H1 (cell line): Measurements from ENCODE around the gene DENND1A. TPM values are rescaled to one million over a fixed set of nuclear protein-coding genes. Genes with fewer than 3 reads are reported as not detected.

Source experiments
- CTCF ChIA-PET: fragments of 300-600 bp; sonication (Branson Sonifier 250); formaldehyde crosslinking; loops from one replicate; lab custom pipeline; 2021; ENCODE audit not compliant: partially characterized antibody; lab: Charles Lee
- POLR2A ChIA-PET: fragments of 300-600 bp; sonication (Branson Sonifier 250); formaldehyde crosslinking; loops from one replicate; lab custom pipeline; 2021; ENCODE audit warnings: inconsistent platforms; ENCODE audit not compliant: partially characterized antibody; lab: Charles Lee
- DNase-seq, 2 experiments: peaks; one replicate each; pipeline versions ENCODE4 v3.0.0 to v3.0.0-alpha.2; 2010 to 2022; ENCODE audit warnings: low spot score in 2 of 2, low read depth in 1 of 2, mixed read lengths in 1 of 2
- FAIRE-seq: peaks from 2 replicates; lab custom pipeline; 2011; peaks lifted over from hg19 to GRCh38; lab: Jason Lieb, UNC
- H2AFZ ChIP-seq: 2 replicates; pipeline ENCODE4 v1.8.1; 2012; ENCODE audit warnings: low read length, inconsistent platforms
- H2AK5ac ChIP-seq: 2 replicates; pipeline ENCODE4 v1.6.1; 2013; ENCODE audit warnings: low read depth, low read length
- H2BK120ac ChIP-seq: replicated peaks from 2 replicates; pipeline ENCODE3; 2013; ENCODE audit warnings: low read depth, low read length, inconsistent platforms
- H2BK12ac ChIP-seq: 2 replicates; pipeline ENCODE4 v1.6.1; 2013; ENCODE audit warnings: low read depth, low read length
- H2BK15ac ChIP-seq: 2 replicates; pipeline ENCODE4 v1.6.1; 2013; ENCODE audit warnings: low read length
- H2BK20ac ChIP-seq: 2 replicates; pipeline ENCODE4 v1.6.1; 2013; ENCODE audit warnings: low read length
- H2BK5ac ChIP-seq: 2 replicates; pipeline ENCODE4 v1.6.1; 2013; ENCODE audit warnings: low read depth, low read length
- H3K14ac ChIP-seq: 2 replicates; pipeline ENCODE4 v1.6.1; 2013; ENCODE audit warnings: inconsistent platforms; ENCODE audit not compliant: insufficient read length
- H3K18ac ChIP-seq: 2 replicates; pipeline ENCODE4 v1.6.1; 2013; ENCODE audit warnings: low read length; ENCODE audit errors: extremely low read depth
- H3K23ac ChIP-seq: 2 replicates; pipeline ENCODE4 v1.6.1; 2013; ENCODE audit warnings: inconsistent platforms; ENCODE audit not compliant: insufficient read length
- H3K23me2 ChIP-seq: 2 replicates; pipeline ENCODE4 v1.6.1; 2013; ENCODE audit warnings: low read depth, low read length
- H3K27ac ChIP-seq: 2 replicates; pipeline ENCODE4 v1.6.1; 2011; ENCODE audit warnings: low read depth, low read length, inconsistent platforms
- H3K27me3 ChIP-seq, 4 experiments: replicated peaks in 1 of 4; 1 replicate in 1 of 4; 2 replicates in 3 of 4; pipeline versions ENCODE4 v1.6.1 to v1.8.1; 2011 to 2013; ENCODE audit warnings: low read length in 3 of 4, mild to moderate bottlenecking in 3 of 4, inconsistent platforms in 2 of 4, mixed read lengths in 2 of 4, moderate library complexity in 1 of 4; ENCODE audit not compliant: control insufficient read depth in 3 of 4, insufficient read depth in 3 of 4; ENCODE audit errors: extremely low read depth in 1 of 4
- H3K36me3 ChIP-seq, 4 experiments: 2 replicates each; pipeline versions ENCODE4 v1.6.1 to v1.8.1; 2011 to 2013; ENCODE audit warnings: mild to moderate bottlenecking in 4 of 4, low read length in 3 of 4, moderate library complexity in 2 of 4, control low read depth in 1 of 4, inconsistent platforms in 1 of 4; ENCODE audit not compliant: insufficient read depth in 4 of 4, control insufficient read depth in 2 of 4
- H3K4ac ChIP-seq: replicated peaks from 2 replicates; pipeline ENCODE3; 2013; ENCODE audit warnings: low read length, low read depth, mixed read lengths, inconsistent platforms; ENCODE audit not compliant: insufficient read length
- H3K4me1 ChIP-seq, 4 experiments: replicated peaks in 1 of 4; 1 replicate in 1 of 4; 2 replicates in 3 of 4; pipeline versions ENCODE4 v1.6.1 to v1.8.1; 2011 to 2013; ENCODE audit warnings: low read length in 3 of 4, inconsistent platforms in 2 of 4, mixed read lengths in 1 of 4; ENCODE audit not compliant: insufficient read depth in 4 of 4, control insufficient read depth in 3 of 4
- H3K4me2 ChIP-seq, 2 experiments: 2 replicates each; pipeline versions ENCODE4 v1.6.1 to v1.8.1; 2011 to 2013; ENCODE audit warnings: low read depth in 2 of 2, low read length in 2 of 2, control low read depth in 1 of 2, inconsistent platforms in 1 of 2, mild to moderate bottlenecking in 1 of 2; ENCODE audit not compliant: insufficient read depth in 1 of 2
- H3K4me3 ChIP-seq, 4 experiments: fragments of 200-600, 300-600 bp in 1 of 4; sonication (generic), shearing (Covaris generic), sonication (Bioruptor Twin) in 1 of 4; 2 replicates each; pipeline versions ENCODE4 v1.5.1 to v1.8.1; 2011 to 2016; ENCODE audit warnings: low read length in 4 of 4, low read depth in 3 of 4, control low read depth in 2 of 4, inconsistent platforms in 2 of 4, mild to moderate bottlenecking in 2 of 4, mixed read lengths in 1 of 4, moderate library complexity in 1 of 4; ENCODE audit not compliant: insufficient read depth in 2 of 4; ENCODE audit errors: extremely low read depth in 1 of 4
- H3K56ac ChIP-seq: replicated peaks from 2 replicates; pipeline ENCODE3; 2013; ENCODE audit warnings: low read depth, mild to moderate bottlenecking, mixed read lengths, low read length, inconsistent platforms; ENCODE audit not compliant: insufficient read length
- H3K79me1 ChIP-seq: 2 replicates; pipeline ENCODE4 v1.6.1; 2013; ENCODE audit warnings: low read depth, low read length, control low read depth
- H3K79me2 ChIP-seq, 2 experiments: 2 replicates each; pipeline versions ENCODE4 v1.6.1 to v1.8.1; 2012 to 2013; ENCODE audit warnings: low read length in 2 of 2, mild to moderate bottlenecking in 2 of 2, inconsistent platforms in 1 of 2; ENCODE audit not compliant: insufficient read depth in 2 of 2, control insufficient read depth in 1 of 2
- H3K9ac ChIP-seq, 4 experiments: replicated peaks in 1 of 4; 1 replicate in 1 of 4; 2 replicates in 3 of 4; pipeline versions ENCODE4 v1.6.1 to v1.8.1; 2011 to 2013; ENCODE audit warnings: low read depth in 3 of 4, low read length in 3 of 4, control low read depth in 2 of 4, mild to moderate bottlenecking in 2 of 4, moderate library complexity in 2 of 4, inconsistent platforms in 1 of 4; ENCODE audit errors: extremely low read depth in 1 of 4
- H3K9me3 ChIP-seq, 2 experiments: 2 replicates each; pipeline versions ENCODE4 v1.6.1 to v1.8.1; 2012 to 2013; ENCODE audit warnings: mild to moderate bottlenecking in 2 of 2, moderate library complexity in 2 of 2, control low read depth in 1 of 2, inconsistent platforms in 1 of 2, low read depth in 1 of 2, low read length in 1 of 2, mixed read lengths in 1 of 2; ENCODE audit not compliant: insufficient read depth in 2 of 2
- H4K20me1 ChIP-seq, 2 experiments: replicated peaks in 1 of 2; 2 replicates each; pipeline versions ENCODE3 to v1.8.1; 2011 to 2013; ENCODE audit warnings: inconsistent platforms in 2 of 2, low read length in 2 of 2, mild to moderate bottlenecking in 1 of 2; ENCODE audit not compliant: insufficient read depth in 2 of 2, control insufficient read depth in 1 of 2
- H4K5ac ChIP-seq: 2 replicates; pipeline ENCODE4 v1.6.1; 2013; ENCODE audit warnings: low read length, low read depth, mixed read lengths, inconsistent platforms; ENCODE audit not compliant: insufficient read length
- H4K8ac ChIP-seq: 2 replicates; pipeline ENCODE4 v1.8.0; 2013; ENCODE audit warnings: mild to moderate bottlenecking, moderate library complexity, low read length, inconsistent platforms; ENCODE audit not compliant: insufficient read depth; ENCODE audit errors: extremely low read depth
- H4K91ac ChIP-seq: replicated peaks from 2 replicates; pipeline ENCODE3; 2013; ENCODE audit warnings: low read length, mixed read lengths, inconsistent platforms; ENCODE audit not compliant: insufficient read length
- HDAC6 ChIP-seq: IDR thresholded peaks from one replicate; pipeline ENCODE4 v1.7.1; 2012; ENCODE audit warnings: low read depth, mild to moderate bottlenecking, inconsistent platforms, low read length, moderate library complexity
- POLR2A ChIP-seq, 2 experiments: IDR thresholded peaks; 1 replicate in 1 of 2; 2 replicates in 1 of 2; pipeline ENCODE4 v1.6.1; 2011; ENCODE audit warnings: low read depth in 2 of 2, low read length in 2 of 2, mild to moderate bottlenecking in 2 of 2; ENCODE audit errors: control extremely low read depth in 1 of 2
- WGBS, 2 experiments: shearing (Covaris generic) in 1 of 2; methylation state at CpG; one replicate each; pipeline versions ENCODE4 v1.1.6 to v1.1.7; 2013 to 2015; ENCODE audit warnings: low lambda C conversion rate in 2 of 2, mixed read lengths in 2 of 2, inconsistent platforms in 1 of 2, low coverage in 1 of 2, missing lambda C conversion rate in 1 of 2; ENCODE audit not compliant: insufficient replicate concordance in 2 of 2, insufficient coverage in 1 of 2, insufficient read length in 1 of 2; ENCODE audit errors: extremely low coverage in 1 of 2, missing lambda C conversion rate in 1 of 2; 5-methylcytosine and 5-hydroxymethylcytosine counted together
- polyA plus RNA-seq, 7 experiments: library from polyadenylated mRNA; depleted of rRNA in 3 of 7; stranded (reverse) in 5 of 7; unstranded in 2 of 7; fragments of >200 nt in 5 of 7; fragments of 200-250 nt in 2 of 7; gene quantifications; 1 replicate in 5 of 7; 2 replicates in 1 of 7; 4 replicates in 1 of 7; pipeline versions ENCODE4 v1.2.1 to v1.2.3, GENCODE V29; 2011 to 2013; ENCODE audit warnings: missing spikeins in 2 of 7, mixed read lengths in 2 of 7
- total RNA-seq: library from RNA; stranded (reverse); fragmentation: NEBNext Ultra II Directional; extraction: Animal tissue kit (Norgen Biotek cat#: 25700); gene quantifications from 2 replicates; pipeline ENCODE4 v1.2.1, GENCODE V29; 2021
- TF ChIP-seq, protein P1 (sequence below): IDR thresholded peaks from 2 replicates; pipeline ENCODE4 v1.6.1; 2012; ENCODE audit warnings: low read length, inconsistent platforms

The DENND1A gene
- total and polyA plus RNA-seq, 2 of the 8 experiments (the other 6 are each of a cell fraction or from before 2014, with no cell fraction given) = 24.1 to 26.4 TPM

DNA sequence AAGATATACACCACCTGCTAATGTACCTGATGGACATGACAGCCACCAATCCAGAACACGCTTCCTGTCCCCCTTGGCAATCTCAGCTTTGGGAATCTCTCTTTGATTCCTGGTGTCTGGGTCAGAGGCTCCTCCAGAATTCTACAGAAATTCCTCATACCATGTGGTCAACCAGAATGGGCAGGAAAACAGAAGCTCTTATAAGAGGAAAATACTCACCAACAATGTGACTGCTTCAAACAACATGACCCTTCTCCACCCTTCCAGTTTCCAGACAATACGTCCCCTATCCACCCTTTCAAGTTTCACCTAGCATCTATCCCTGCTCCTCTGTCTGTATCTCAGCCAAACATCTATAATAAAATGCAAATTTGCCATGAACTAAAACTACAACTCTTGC is 247.2 kb downstream of the DENND1A start:
- no peak overlapping the region for H3K56ac ChIP-seq
- H2AFZ ChIP-seq = no peak overlapping the region
- no peak overlapping the region for H2BK20ac ChIP-seq
- TF ChIP-seq POLR2A (IDR thresholded peaks at IDR 0.05; ENCODE audit: control extremely low read depth in 1 of 2, low read depth in 2 of 2, low read length in 2 of 2) = no peak
- TF ChIP-seq, protein P1, sequence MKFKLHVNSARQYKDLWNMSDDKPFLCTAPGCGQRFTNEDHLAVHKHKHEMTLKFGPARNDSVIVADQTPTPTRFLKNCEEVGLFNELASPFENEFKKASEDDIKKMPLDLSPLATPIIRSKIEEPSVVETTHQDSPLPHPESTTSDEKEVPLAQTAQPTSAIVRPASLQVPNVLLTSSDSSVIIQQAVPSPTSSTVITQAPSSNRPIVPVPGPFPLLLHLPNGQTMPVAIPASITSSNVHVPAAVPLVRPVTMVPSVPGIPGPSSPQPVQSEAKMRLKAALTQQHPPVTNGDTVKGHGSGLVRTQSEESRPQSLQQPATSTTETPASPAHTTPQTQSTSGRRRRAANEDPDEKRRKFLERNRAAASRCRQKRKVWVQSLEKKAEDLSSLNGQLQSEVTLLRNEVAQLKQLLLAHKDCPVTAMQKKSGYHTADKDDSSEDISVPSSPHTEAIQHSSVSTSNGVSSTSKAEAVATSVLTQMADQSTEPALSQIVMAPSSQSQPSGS = no peak
- no peak for TF ChIP-seq HDAC6
- no peak overlapping the region for H3K4ac ChIP-seq
- H3K23me2 ChIP-seq = no peaks in the 10 kb centered on the region
- H3K14ac ChIP-seq = no peak overlapping the region
- no peak overlapping the region for H3K4me2 ChIP-seq
- no peaks in the 10 kb centered on the region for H4K20me1 ChIP-seq
- ChIA-PET POLR2A (no interaction called here), CTCF (interaction anchor here (0.6 kb wide), 1 partner anchor 82 kb away, joined by 4 read pairs; no protein-coding TSS in a partner anchor)
- WGBS, 2 experiments = 84% methylated on average over 2 of the region's 2 CpGs; no CpG with 5 or more reads in 1 of the 2 experiments
- FAIRE-seq (no peak), DNase-seq (no peak)
- H3K79me1 ChIP-seq = no peaks in the 10 kb centered on the region; the same call in 1 of the 2 replicates
- H3K23ac ChIP-seq = no peak overlapping the region
- H3K9me3 ChIP-seq = no peaks in the 10 kb centered on the region
- H4K91ac ChIP-seq = no peak overlapping the region
- no peaks in the 10 kb centered on the region for H3K27me3 ChIP-seq
- no peak overlapping the region for H3K18ac ChIP-seq
- H2BK5ac ChIP-seq = no peak overlapping the region
- no peaks in the 10 kb centered on the region for H3K36me3 ChIP-seq
- H4K5ac ChIP-seq = no peak overlapping the region
- H3K4me1 ChIP-seq = peaks cover 0 to 3% (median 0%) of the 10 kb centered on the region in 4 experiments; a peak in 2 of 7 replicates
- H2BK12ac ChIP-seq = no peak overlapping the region
- no peak overlapping the region for H2AK5ac ChIP-seq
- no peak overlapping the region for H3K9ac ChIP-seq
- H3K4me3 ChIP-seq = no peak overlapping the region
- no peak overlapping the region for H2BK120ac ChIP-seq
- H3K27ac ChIP-seq = no peak overlapping the region
- no peak overlapping the region for H4K8ac ChIP-seq
- H3K79me2 ChIP-seq = no peaks in the 10 kb centered on the region
- no peak overlapping the region for H2BK15ac ChIP-seq
